ENCODE measurements around the gene TNFSF8. TPM values are rescaled to one million over a fixed set of nuclear protein-coding genes. Genes with fewer than 3 reads are reported as not detected.

TNFSF8 gene
- total and polyA plus RNA-seq, 2 of the 8 experiments (the other 6 are each of a cell fraction or from before 2014, with no cell fraction given): not detected

GRCh38 chr9:114869845-114870244 is 60.5 kb downstream of the TNFSF8 start:
- no peak overlapping the region for H4K5ac ChIP-seq (ENCODE audit: insufficient read length, low read depth, low read length)
- H4K8ac ChIP-seq (ENCODE audit: extremely low read depth, insufficient read depth, low read length): no peak overlapping the region; the same call in 1 of the 2 replicates
- POLR2A ChIA-PET (ENCODE audit: partially characterized antibody): interaction anchor here (1.0 kb wide), 1 partner anchor 13 kb away, joined by 4 read pairs; no protein-coding TSS in a partner anchor
- H3K79me2 ChIP-seq (ENCODE audit: control insufficient read depth in 1 of 2, insufficient read depth in 2 of 2, low read length in 2 of 2): no peaks in the 10 kb centered on the region
- no peak overlapping the region for H2BK120ac ChIP-seq (replicated peaks; ENCODE audit: low read depth, low read length)
- H3K23ac ChIP-seq (ENCODE audit: insufficient read length): no peak overlapping the region
- peak overlapping the region; percentile 88 for H2AFZ ChIP-seq (ENCODE audit: low read length)
- DNase-seq (ENCODE audit: low read depth in 1 of 2, low spot score in 2 of 2) (peak in 1 of 2 experiments; percentile 53), FAIRE-seq (no peak)
- no peaks in the 10 kb centered on the region; the same call in 1 of the 2 replicates for H3K23me2 ChIP-seq (ENCODE audit: low read depth, low read length)
- H3K27ac ChIP-seq (ENCODE audit: low read depth, low read length): no peak overlapping the region
- H3K56ac ChIP-seq (replicated peaks; ENCODE audit: insufficient read length, low read depth, low read length): no peak overlapping the region
- no peaks in the 10 kb centered on the region for H3K9me3 ChIP-seq (ENCODE audit: insufficient read depth in 2 of 2, low read depth in 1 of 2, low read length in 1 of 2)
- H2BK20ac ChIP-seq (ENCODE audit: low read length): no peak overlapping the region
- H3K4me3 ChIP-seq (ENCODE audit: extremely low read depth in 1 of 4, insufficient read depth in 2 of 4, low read depth in 3 of 4, low read length in 4 of 4): peak overlapping the region in 1 of 4 experiments; percentile 12; a peak in 1 of 8 replicates
- no peaks in the 10 kb centered on the region for H3K36me3 ChIP-seq (ENCODE audit: control insufficient read depth in 2 of 4, insufficient read depth in 4 of 4, low read length in 3 of 4)
- H3K18ac ChIP-seq (ENCODE audit: extremely low read depth, low read length): no peak overlapping the region
- peak; percentile 39; the same call in 1 of the 2 replicates for TF ChIP-seq YY1 (IDR thresholded peaks at IDR 0.05; ENCODE audit: low read depth, low read length)
- TF ChIP-seq TAF1 (IDR thresholded peaks at IDR 0.05; ENCODE audit: low read depth, low read length): 0 out of 2 replicates have a peak, but pooled peaks have one; percentile 10
- TF ChIP-seq EP300 (IDR thresholded peaks at IDR 0.05; ENCODE audit: borderline replicate concordance in 1 of 2, low read depth in 2 of 2, low read length in 2 of 2): 0 out of 3 replicates have a peak, but pooled peaks of 1 of the 2 experiments have one; percentile 9
- no peak for TF ChIP-seq ZNF274 (IDR thresholded peaks at IDR 0.05; ENCODE audit: borderline replicate concordance, extremely low read depth, low read length)
- H3K4me1 ChIP-seq (replicated peaks in 1 of 4; ENCODE audit: control insufficient read depth in 3 of 4, insufficient read depth in 4 of 4, low read length in 3 of 4): peaks cover 2 to 6% (median 5%) of the 10 kb centered on the region in 4 experiments; a peak in 4 of 7 replicates
- no peak overlapping the region; a peak in 2 of 7 replicates for H3K9ac ChIP-seq (replicated peaks in 1 of 4; ENCODE audit: extremely low read depth in 1 of 4, low read depth in 3 of 4, low read length in 3 of 4)
- 62% methylated on average over 3 of the region's 3 CpGs; no CpG with 5 or more reads in 1 of the 2 experiments for WGBS, 2 experiments (ENCODE audit: extremely low coverage in 1 of 2, insufficient coverage in 1 of 2, insufficient read length in 1 of 2, insufficient replicate concordance in 2 of 2, low coverage in 1 of 2, low lambda C conversion rate in 2 of 2, missing lambda C conversion rate in 1 of 2)
- H3K27me3 ChIP-seq (replicated peaks in 1 of 4; ENCODE audit: control insufficient read depth in 3 of 4, extremely low read depth in 1 of 4, insufficient read depth in 3 of 4, low read length in 3 of 4): no peaks in the 10 kb centered on the region
- H3K14ac ChIP-seq (ENCODE audit: insufficient read length): no peak overlapping the region
- H2BK15ac ChIP-seq (ENCODE audit: low read length): no peak overlapping the region
- H3K79me1 ChIP-seq (ENCODE audit: low read depth, low read length): no peaks in the 10 kb centered on the region
- H4K20me1 ChIP-seq (replicated peaks in 1 of 2; ENCODE audit: control insufficient read depth in 1 of 2, insufficient read depth in 2 of 2, low read length in 2 of 2): peaks cover 0 to 2% of the 10 kb centered on the region in 2 experiments
- CTCF ChIA-PET (ENCODE audit: partially characterized antibody): interaction anchor here (1.1 kb wide), 1 partner anchor 80 kb away, joined by 3 read pairs; no protein-coding TSS in a partner anchor
- peak overlapping the region; percentile 2 to 21; a peak in 1 of 4 replicates for H3K4me2 ChIP-seq (ENCODE audit: insufficient read depth in 1 of 2, low read depth in 2 of 2, low read length in 2 of 2)
- H2BK12ac ChIP-seq (ENCODE audit: low read depth, low read length): peak overlapping the region; percentile 27; the same call in 1 of the 2 replicates
- H2BK5ac ChIP-seq (ENCODE audit: low read depth, low read length): no peak overlapping the region
- H4K91ac ChIP-seq (replicated peaks; ENCODE audit: insufficient read length, low read length): no peak overlapping the region
- no peak overlapping the region for H3K4ac ChIP-seq (replicated peaks; ENCODE audit: insufficient read length, low read depth, low read length)
- H2AK5ac ChIP-seq (ENCODE audit: low read depth, low read length): no peak overlapping the region

Data from H1 (cell line).